GM12872 (cell line): ENCODE measurements around the gene ATOH1.

Source experiments
- TF ChIP-seq, protein P1 (sequence below): IDR thresholded peaks from 3 replicates; pipeline ENCODE4 v1.5.1; 2011; ENCODE audit warnings: low read depth, mild to moderate bottlenecking, low read length, moderate library complexity; ENCODE audit not compliant: insufficient read depth

The ATOH1 gene

DNA sequence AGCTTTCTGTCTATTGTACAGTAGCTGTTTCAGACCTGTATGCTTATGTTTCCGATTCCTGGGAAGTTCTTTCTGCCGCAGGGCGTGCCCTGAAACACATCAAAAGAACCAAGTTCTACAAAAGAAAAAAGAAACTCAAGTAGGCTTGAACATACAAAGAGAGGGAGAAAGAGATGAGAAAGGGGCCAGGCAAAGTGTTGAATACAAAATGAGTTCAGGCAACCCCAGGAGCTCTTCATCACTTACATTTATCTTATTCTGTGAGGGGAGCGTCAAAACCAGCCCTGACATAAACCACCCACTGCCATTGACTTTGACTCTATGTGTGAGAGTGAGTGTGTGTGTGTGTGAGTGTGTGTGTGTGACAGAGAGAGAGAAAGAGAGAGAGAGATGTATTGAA lies 26.5 kb upstream of the ATOH1 start:
- TF ChIP-seq, protein P1, sequence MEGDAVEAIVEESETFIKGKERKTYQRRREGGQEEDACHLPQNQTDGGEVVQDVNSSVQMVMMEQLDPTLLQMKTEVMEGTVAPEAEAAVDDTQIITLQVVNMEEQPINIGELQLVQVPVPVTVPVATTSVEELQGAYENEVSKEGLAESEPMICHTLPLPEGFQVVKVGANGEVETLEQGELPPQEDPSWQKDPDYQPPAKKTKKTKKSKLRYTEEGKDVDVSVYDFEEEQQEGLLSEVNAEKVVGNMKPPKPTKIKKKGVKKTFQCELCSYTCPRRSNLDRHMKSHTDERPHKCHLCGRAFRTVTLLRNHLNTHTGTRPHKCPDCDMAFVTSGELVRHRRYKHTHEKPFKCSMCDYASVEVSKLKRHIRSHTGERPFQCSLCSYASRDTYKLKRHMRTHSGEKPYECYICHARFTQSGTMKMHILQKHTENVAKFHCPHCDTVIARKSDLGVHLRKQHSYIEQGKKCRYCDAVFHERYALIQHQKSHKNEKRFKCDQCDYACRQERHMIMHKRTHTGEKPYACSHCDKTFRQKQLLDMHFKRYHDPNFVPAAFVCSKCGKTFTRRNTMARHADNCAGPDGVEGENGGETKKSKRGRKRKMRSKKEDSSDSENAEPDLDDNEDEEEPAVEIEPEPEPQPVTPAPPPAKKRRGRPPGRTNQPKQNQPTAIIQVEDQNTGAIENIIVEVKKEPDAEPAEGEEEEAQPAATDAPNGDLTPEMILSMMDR: no peak

DNA sequence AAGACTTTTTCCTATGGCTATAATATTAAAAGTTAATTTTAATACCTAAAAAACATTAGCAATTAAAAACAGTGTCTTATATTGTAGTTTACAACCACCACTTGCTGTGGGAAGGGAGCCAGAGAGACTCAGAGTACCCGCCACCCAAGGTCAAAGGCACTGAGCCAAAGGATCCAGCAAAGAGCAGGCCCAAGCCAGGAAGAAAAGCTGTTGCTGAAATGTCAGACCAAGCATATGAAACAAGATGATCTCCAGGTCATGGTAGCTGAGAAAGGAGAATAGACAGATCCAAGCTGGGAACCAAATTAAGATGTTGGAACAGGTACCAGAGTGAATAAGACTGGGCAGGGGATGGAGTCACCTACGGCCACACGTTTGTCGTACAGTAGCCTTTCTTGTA lies 18.8 kb upstream of the ATOH1 start:
- TF ChIP-seq, protein P1: no peak

DNA sequence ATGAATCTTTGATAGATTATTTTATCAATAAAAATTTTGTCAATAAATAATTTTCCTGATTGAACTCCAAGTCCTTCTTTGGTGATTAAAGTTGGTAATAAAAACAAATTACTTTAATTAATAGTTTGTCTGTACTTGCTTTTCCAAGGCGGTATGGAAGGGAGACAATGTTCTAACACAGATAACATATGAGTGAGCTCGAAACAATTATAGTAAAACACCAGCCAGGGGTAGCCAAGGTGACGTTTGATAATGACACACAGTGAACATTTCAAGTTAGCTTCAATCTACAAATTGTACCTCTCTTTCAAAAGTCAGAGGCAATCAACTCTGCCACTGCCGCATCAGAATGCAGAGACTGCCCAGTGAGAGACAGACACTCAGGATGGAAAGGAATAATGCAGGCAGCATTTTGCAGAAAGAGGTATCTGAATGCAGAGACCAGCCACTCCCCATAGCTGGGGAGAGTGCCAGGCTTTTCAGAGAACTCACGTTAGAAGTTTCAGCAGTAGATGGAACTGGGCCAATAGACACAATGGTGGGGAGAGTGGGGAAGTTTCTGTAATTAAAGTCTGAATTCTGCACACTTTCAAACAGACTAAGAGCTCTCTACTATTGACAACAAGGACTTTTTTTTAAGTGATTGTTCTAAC lies 18.1 kb upstream of the ATOH1 start:
- TF ChIP-seq, protein P1: no peak

DNA sequence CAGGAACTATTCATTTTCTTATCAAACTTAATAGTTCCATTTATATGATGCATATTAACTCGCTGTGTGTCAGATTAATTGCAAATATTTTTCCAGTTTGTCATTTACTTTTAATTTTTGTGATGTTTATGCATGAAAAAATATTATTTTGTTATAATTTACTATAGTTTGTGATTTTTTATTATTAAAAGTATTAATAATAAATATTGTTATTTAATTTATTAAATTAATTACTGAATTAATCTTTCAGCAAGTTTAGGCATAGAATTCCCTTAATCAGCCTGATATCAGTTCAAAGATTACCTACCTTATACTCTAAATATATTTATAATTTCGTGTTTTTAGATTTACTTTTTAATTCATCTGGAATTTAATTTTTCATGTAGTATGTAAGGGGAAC lies 15.5 kb upstream of the ATOH1 start:
- TF ChIP-seq, protein P1: no peak

DNA sequence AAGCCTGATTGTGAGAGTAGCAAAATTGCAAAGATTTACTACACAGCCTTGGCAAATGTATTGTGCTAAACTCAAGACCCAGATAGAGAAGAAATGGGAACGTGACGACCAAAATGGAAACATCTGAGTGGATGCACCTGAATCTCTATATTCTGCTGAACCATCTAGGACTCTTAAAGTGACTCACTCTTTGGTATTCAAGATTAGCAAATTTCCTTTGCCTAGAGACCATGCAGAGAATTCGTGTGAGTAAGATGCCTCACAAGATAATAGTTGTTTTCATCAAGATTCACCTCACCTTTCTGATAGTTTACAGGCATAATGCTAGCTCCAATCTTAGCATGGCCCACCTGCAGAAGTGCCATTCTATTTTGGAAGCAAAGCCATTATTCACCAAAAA lies 14.4 kb upstream of the ATOH1 start:
- TF ChIP-seq, protein P1: no peak

DNA sequence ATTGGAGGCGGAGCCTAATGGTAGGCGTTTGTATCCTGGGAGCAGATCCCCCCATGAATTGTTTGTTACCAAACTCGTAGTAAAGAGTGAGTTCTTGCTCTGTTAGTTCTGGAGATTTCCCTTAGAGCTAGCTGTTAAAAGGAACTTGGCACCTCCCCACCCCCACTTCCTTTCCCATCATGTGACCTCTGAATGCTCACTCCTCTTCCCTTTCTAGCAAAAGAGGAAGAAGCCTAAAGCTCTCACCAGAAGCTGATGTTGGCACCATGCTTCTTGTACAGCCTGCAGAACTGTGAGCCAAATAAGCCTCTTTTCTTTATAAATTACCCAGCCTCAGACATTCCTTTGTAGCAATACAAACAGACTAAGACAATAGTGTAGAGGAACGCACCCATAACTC lies 13.8 kb upstream of the ATOH1 start:
- TF ChIP-seq, protein P1: no peak

DNA sequence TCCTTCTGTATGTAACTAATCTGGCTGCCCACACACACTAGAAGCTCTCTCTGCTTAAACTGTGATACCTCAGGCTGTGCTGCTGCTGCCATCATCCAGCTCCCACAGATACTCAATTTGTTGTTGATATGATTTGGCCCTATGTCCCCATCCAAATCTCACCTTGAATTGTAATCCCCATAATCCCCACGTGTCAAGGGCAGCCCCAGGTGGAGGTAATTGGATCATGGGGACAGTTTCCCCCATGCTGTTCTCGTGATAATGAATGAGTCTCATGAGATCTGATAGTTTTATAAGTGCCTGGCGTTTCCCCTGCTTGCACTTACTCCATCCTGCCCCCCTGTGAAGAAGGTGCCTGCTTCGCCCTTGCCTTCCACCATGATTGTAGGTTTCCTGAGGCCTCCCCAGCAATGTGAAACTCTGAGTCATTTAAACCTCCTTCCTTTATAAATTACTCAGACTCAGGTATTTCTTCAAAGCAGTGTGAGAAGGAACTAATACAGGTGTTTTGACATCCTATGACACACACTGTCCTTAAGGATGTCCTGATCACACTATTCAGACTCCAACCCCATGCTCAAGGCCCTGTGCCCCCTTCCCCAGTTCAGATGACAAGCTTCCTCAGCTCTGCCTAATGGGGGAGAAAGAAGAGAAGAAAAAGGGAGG lies 2.9 kb upstream of the ATOH1 start:
- TF ChIP-seq, protein P1: no peak
